IPS DF 19.7 (cell line): ENCODE measurements around the gene SYT3.
"Not testable (repeated sequence)": the region's sequence is repeated elsewhere in the genome, so short reads cannot be mapped to it uniquely, and the experiment has no call there.

Experiments
- DNase-seq: peaks from one replicate; pipeline ENCODE4 v3.0.0-alpha.2; 2013; ENCODE audit warnings: low read depth, low spot score

SYT3 gene

GRCh38 chr19:50602935-50603334 lies 36.7 kb downstream of the SYT3 start:
- no peak for DNase-seq

- no peak for DNase-seq
Measured at GRCh38 chr19:50602496-50602895, 37.2 kb downstream of the SYT3 start.

GRCh38 chr19:50602089-50602422 lies 37.6 kb downstream of the SYT3 start:
- no peak for DNase-seq

GRCh38 chr19:50601407-50602088 lies 38.1 kb downstream of the SYT3 start:
- no peak for DNase-seq

- no peak for DNase-seq
Measured at GRCh38 chr19:50599427-50599826, 40.3 kb downstream of the SYT3 start.

- no peak for DNase-seq
Measured at GRCh38 chr19:50590191-50590590, 49.5 kb downstream of the SYT3 start.

- DNase-seq = not testable (repeated sequence)
Measured at GRCh38 chr19:50581795-50582660, 57.7 kb downstream of the SYT3 start.

- DNase-seq = no peak
Measured at GRCh38 chr19:50580970-50581634, 58.6 kb downstream of the SYT3 start.

GRCh38 chr19:50580240-50580639 lies 59.4 kb downstream of the SYT3 start:
- DNase-seq = no peak

GRCh38 chr19:50576769-50577168 lies 62.9 kb downstream of the SYT3 start:
- not testable (repeated sequence) for DNase-seq

GRCh38 chr19:50573741-50574461 lies 65.8 kb downstream of the SYT3 start:
- DNase-seq = no peak
